Erythroblast (primary cell): ENCODE data around the gene PNKD.

Experiments used
- GATA1 ChIP-seq: IDR thresholded peaks from 2 replicates; pipeline ENCODE4 v1.6.1; 2011; ENCODE audit warnings: low read depth, mild to moderate bottlenecking, control low read depth, low read length, moderate library complexity
- POLR2A ChIP-seq: IDR thresholded peaks from 2 replicates; pipeline ENCODE4 v1.6.1; 2011; ENCODE audit warnings: mild to moderate bottlenecking, low read length

DNA sequence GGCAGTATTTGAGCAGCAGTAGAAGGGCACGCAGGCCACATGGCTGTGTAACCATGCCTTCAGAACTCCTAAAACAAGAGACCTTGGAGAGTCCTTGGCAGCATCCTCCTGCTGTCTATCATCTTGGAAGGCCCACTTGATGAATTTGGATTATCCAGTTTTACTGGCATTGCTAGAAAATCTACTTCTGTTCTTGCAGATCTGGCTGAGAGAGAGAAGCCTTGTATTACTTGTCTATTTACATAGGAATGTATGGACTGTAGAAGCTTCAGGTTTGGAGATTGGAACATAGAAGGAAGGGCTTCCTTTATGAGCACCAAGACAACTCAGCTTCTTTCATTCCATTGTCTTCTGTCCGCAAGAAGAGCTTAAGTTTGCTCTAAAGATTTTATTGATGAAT is 25.7 kb upstream of the PNKD start:
- no peak for TF ChIP-seq POLR2A
- no peak for TF ChIP-seq GATA1
